SK-N-SH (cell line): Measurements from ENCODE around the gene KCNJ16. TPM values are rescaled to one million over a fixed set of nuclear protein-coding genes. Genes with fewer than 3 reads are reported as not detected.

ENCODE experiments used
- CTCF ChIA-PET: fragments of 300-600, 350-600 bp; formaldehyde crosslinking; extraction: SDS; loops from one replicate; lab custom pipeline; 2021; lab: Yijun Ruan, JAX
- POLR2A ChIA-PET: fragments of 350-600 bp; sonication (Branson Sonifier 250); formaldehyde crosslinking; extraction: SDS; loops from one replicate; lab custom pipeline; 2020; ENCODE audit warnings: antibody characterized with exemption, inconsistent platforms; lab: Yijun Ruan, JAX
- DNase-seq: peaks from one replicate; pipeline ENCODE4 v3.0.0; 2012
- H2AFZ ChIP-seq: fragments of 200-600 bp; sonication (generic); 2 replicates; pipeline ENCODE4 v1.8.1; 2016; ENCODE audit warnings: antibody characterized with exemption, mild to moderate bottlenecking, low read depth
- H3F3A ChIP-seq: fragments of 200-600 bp; sonication (generic); replicated peaks from 2 replicates; pipeline ENCODE3; 2016; ENCODE audit warnings: antibody characterized with exemption, mild to moderate bottlenecking; ENCODE audit not compliant: insufficient read depth
- H3K27ac ChIP-seq, 2 experiments: fragments of 200-500 bp in 1 of 2; fragments of 200-600 bp in 1 of 2; sonication (Bioruptor generic) in 1 of 2; sonication (generic), shearing (Covaris generic) in 1 of 2; 2 replicates each; pipeline versions ENCODE4 v1.5.1 to v1.6.1; 2014 to 2016; ENCODE audit warnings: low read depth in 2 of 2, inconsistent platforms in 1 of 2, low read length in 1 of 2, mild to moderate bottlenecking in 1 of 2, mixed read lengths in 1 of 2
- H3K27me3 ChIP-seq: fragments of 200-600 bp; sonication (generic), shearing (Covaris generic); 2 replicates; pipeline ENCODE4 v1.6.1; 2016; ENCODE audit warnings: mixed run types; ENCODE audit not compliant: insufficient read depth
- H3K36me3 ChIP-seq, 2 experiments: fragments of 200-500 bp in 1 of 2; fragments of 200-600 bp in 1 of 2; sonication (Bioruptor generic) in 1 of 2; sonication (generic) in 1 of 2; replicated peaks in 1 of 2; 2 replicates each; pipeline versions ENCODE3 to v1.5.1; 2014 to 2016; ENCODE audit warnings: low read length in 1 of 2, mild to moderate bottlenecking in 1 of 2; ENCODE audit not compliant: insufficient read depth in 2 of 2, control insufficient read depth in 1 of 2
- H3K4me1 ChIP-seq, 2 experiments: fragments of 200-500 bp in 1 of 2; fragments of 200-600 bp in 1 of 2; sonication (Bioruptor generic) in 1 of 2; sonication (generic), shearing (Covaris generic) in 1 of 2; 2 replicates each; pipeline versions ENCODE4 v1.5.1 to v1.6.1; 2014 to 2016; ENCODE audit warnings: low read depth in 1 of 2, low read length in 1 of 2, mixed run types in 1 of 2; ENCODE audit not compliant: insufficient read depth in 2 of 2, control insufficient read depth in 1 of 2
- H3K4me2 ChIP-seq: fragments of 200-600 bp; sonication (generic), shearing (Covaris generic); 2 replicates; pipeline ENCODE4 v1.6.1; 2017; ENCODE audit warnings: mixed run types
- H3K4me3 ChIP-seq, 2 experiments: fragments of 200-500 bp in 1 of 2; fragments of 200-600 bp in 1 of 2; sonication (Bioruptor generic) in 1 of 2; sonication (generic), shearing (Covaris generic) in 1 of 2; 2 replicates each; pipeline versions ENCODE4 v1.5.1 to v1.8.1; 2014 to 2016; ENCODE audit warnings: low read depth in 2 of 2, inconsistent platforms in 1 of 2, low read length in 1 of 2, mild to moderate bottlenecking in 1 of 2, mixed read lengths in 1 of 2, moderate library complexity in 1 of 2
- H3K79me2 ChIP-seq: fragments of 200-600 bp; sonication (generic); 2 replicates; pipeline ENCODE4 v1.8.1; 2017; ENCODE audit warnings: mild to moderate bottlenecking; ENCODE audit not compliant: insufficient read depth
- H3K9ac ChIP-seq: fragments of 200-600 bp; sonication (generic); 2 replicates; pipeline ENCODE4 v1.6.1; 2017; ENCODE audit warnings: mixed run types
- H3K9me2 ChIP-seq: fragments of 200-600 bp; sonication (generic); 2 replicates; pipeline ENCODE4 v1.6.1; 2017; ENCODE audit warnings: mixed run types
- H3K9me3 ChIP-seq: fragments of 200-600 bp; sonication (generic); 2 replicates; pipeline ENCODE4 v1.6.1; 2017; ENCODE audit warnings: mixed run types, mild to moderate bottlenecking, moderate library complexity
- H4K20me1 ChIP-seq: fragments of 200-600 bp; sonication (generic); 2 replicates; pipeline ENCODE4 v1.6.1; 2017; ENCODE audit warnings: mild to moderate bottlenecking, mixed run types; ENCODE audit not compliant: insufficient read depth
- EP300 ChIP-seq, 2 experiments: IDR thresholded peaks; 2 replicates each; pipeline versions ENCODE4 v1.4.0 to v1.6.1; 2012; ENCODE audit warnings: borderline replicate concordance in 1 of 2, low read depth in 1 of 2, low read length in 1 of 2
- FOSL2 ChIP-seq: IDR thresholded peaks from 2 replicates; pipeline ENCODE4 v1.4.0; 2012; ENCODE audit warnings: low read depth, mild to moderate bottlenecking, moderate library complexity, borderline replicate concordance
- FOXJ3 ChIP-seq: sonication (generic); formaldehyde crosslinking; IDR thresholded peaks from 2 replicates; pipeline ENCODE4 v1.5.1; 2020; ENCODE audit warnings: mild to moderate bottlenecking, missing genetic modification reagents
- JUND ChIP-seq: IDR thresholded peaks from 2 replicates; pipeline ENCODE4 v1.4.0; 2012
- MEF2A ChIP-seq: IDR thresholded peaks from 2 replicates; pipeline ENCODE4 v1.4.0; 2012; ENCODE audit warnings: low read depth, borderline replicate concordance
- MXI1 ChIP-seq: IDR thresholded peaks from 2 replicates; pipeline ENCODE4 v1.6.1; 2012; ENCODE audit warnings: mild to moderate bottlenecking, low read depth, low read length, improper control_type of control experiment
- RAD21 ChIP-seq: IDR thresholded peaks from 2 replicates; pipeline ENCODE4 v1.6.1; 2012; ENCODE audit warnings: mild to moderate bottlenecking, low read length
- SIN3A ChIP-seq: IDR thresholded peaks from 2 replicates; pipeline ENCODE4 v1.6.1; 2012; ENCODE audit warnings: low read depth, mild to moderate bottlenecking, low read length, moderate library complexity, borderline replicate concordance
- SMC3 ChIP-seq: IDR thresholded peaks from 2 replicates; pipeline ENCODE4 v1.6.1; 2012; ENCODE audit warnings: low read depth, low read length, improper control_type of control experiment
- TEAD4 ChIP-seq: IDR thresholded peaks from 2 replicates; pipeline ENCODE4 v1.4.0; 2012; ENCODE audit warnings: mild to moderate bottlenecking, borderline replicate concordance; ENCODE audit not compliant: insufficient read depth
- YY1 ChIP-seq: IDR thresholded peaks from 2 replicates; pipeline ENCODE4 v1.4.0; 2012; ENCODE audit warnings: low read depth, mild to moderate bottlenecking
- WGBS: methylation state at CpG from one replicate; pipeline ENCODE4 v1.1.6; 2017; ENCODE audit warnings: low lambda C conversion rate; 5-methylcytosine and 5-hydroxymethylcytosine counted together
- polyA plus RNA-seq, 3 experiments: library from polyadenylated mRNA; depleted of rRNA; stranded (reverse); fragments of >200 nt; gene quantifications; 2 replicates each; pipeline ENCODE4 v1.2.3, GENCODE V29; 2012
- TF ChIP-seq, protein P1 (sequence below): IDR thresholded peaks from 2 replicates; pipeline ENCODE4 v1.4.0; 2012; ENCODE audit warnings: low read depth, borderline replicate concordance
- TF ChIP-seq, protein P2 (sequence below): IDR thresholded peaks from 2 replicates; pipeline ENCODE4 v1.4.0; 2012; ENCODE audit warnings: low read depth, borderline replicate concordance
- TF ChIP-seq, protein P3 (sequence below): IDR thresholded peaks from 2 replicates; pipeline ENCODE4; 2012

The KCNJ16 gene
- polyA plus RNA-seq, 1 of the 3 experiments (the other 2 are of a cell fraction) = not detected

DNA sequence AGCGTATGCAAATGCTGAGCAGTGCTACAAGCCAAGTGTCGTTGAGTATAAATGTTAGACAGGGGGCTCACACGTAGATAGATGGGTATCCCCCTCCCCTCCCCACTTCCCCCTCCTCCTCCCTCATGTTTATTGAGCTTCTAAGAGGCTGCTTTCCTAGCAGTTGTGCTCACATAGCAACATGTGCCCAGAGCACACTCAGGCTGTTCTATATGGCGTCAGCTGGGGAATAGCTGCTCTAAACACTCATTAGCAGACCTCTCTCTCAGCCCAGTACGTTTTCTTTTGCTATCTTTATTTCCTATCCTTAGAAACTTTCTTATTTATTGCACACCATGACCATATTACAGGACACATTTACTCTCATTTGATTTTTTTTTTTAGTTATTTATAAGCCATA lies 96.1 kb downstream of the KCNJ16 start:
- no peak for DNase-seq
- Histone ChIP-seq H4K20me1 (no peaks in the 10 kb centered on the region), H3K27me3 (no peaks in the 10 kb centered on the region)
- TF ChIP-seq SIN3A (no peak), MEF2A (no peak), RAD21 (peak; percentile 10; the same call in 1 of the 2 replicates), MXI1 (peak; percentile 68; the same call in 1 of the 2 replicates), TEAD4 (no peak), FOXJ3 (CRISPR knock-in tag) (no peak), YY1 (no peak), SMC3 (no peak)
- TF ChIP-seq, protein P1, sequence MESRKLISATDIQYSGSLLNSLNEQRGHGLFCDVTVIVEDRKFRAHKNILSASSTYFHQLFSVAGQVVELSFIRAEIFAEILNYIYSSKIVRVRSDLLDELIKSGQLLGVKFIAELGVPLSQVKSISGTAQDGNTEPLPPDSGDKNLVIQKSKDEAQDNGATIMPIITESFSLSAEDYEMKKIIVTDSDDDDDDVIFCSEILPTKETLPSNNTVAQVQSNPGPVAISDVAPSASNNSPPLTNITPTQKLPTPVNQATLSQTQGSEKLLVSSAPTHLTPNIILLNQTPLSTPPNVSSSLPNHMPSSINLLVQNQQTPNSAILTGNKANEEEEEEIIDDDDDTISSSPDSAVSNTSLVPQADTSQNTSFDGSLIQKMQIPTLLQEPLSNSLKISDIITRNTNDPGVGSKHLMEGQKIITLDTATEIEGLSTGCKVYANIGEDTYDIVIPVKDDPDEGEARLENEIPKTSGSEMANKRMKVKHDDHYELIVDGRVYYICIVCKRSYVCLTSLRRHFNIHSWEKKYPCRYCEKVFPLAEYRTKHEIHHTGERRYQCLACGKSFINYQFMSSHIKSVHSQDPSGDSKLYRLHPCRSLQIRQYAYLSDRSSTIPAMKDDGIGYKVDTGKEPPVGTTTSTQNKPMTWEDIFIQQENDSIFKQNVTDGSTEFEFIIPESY = no peak
- TF ChIP-seq, all 33 proteins: peak for 2
- no peaks in the 10 kb centered on the region for H3K9me2 ChIP-seq
- POLR2A ChIA-PET = no interaction called here
- H3K4me1 ChIP-seq = peaks cover 3 to 23% of the 10 kb centered on the region in 2 experiments; a peak in 3 of 4 replicates
- 67% methylated on average over 5 of the region's 5 CpGs for WGBS
- CTCF ChIA-PET = interaction anchor here (0.9 to 6.5 kb wide), 6 partner anchors 27 to 604 kb away, joined by 3 to 51 read pairs (median 4); no protein-coding TSS in a partner anchor
- no peaks in the 10 kb centered on the region for H3K36me3 ChIP-seq
- H3K9ac ChIP-seq = no peak overlapping the region
- H3K4me3 ChIP-seq = peak overlapping the region; percentile 85 to 86; a peak in 3 of 4 replicates
- peaks cover 23% of the 10 kb centered on the region for H3K79me2 ChIP-seq
- peak overlapping the region in 1 of 2 experiments; percentile 78; a peak in 1 of 4 replicates for H3K27ac ChIP-seq
- H3F3A ChIP-seq = no peaks in the 10 kb centered on the region
- no peak overlapping the region for H2AFZ ChIP-seq
- peak overlapping the region; percentile 93 for H3K4me2 ChIP-seq
- H3K9me3 ChIP-seq = no peaks in the 10 kb centered on the region

DNA sequence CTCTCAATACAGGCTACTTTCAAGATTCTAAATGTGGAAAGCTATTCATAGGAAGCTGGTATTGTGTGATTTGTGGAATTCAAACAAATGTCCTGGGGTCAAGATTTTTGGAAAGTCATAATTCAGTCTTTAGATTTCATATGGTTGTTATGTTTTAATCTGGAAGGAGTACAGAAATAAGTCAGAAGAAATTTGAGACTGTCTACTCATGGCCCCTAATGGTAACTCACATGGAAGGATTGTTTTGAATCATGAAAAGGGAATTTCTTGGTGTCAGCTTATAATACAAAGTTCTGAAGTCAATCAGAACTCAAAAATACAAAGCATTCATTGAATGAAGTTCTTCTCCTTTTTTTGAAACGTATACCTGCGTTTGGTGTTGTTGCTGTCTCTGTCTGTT lies 97.4 kb downstream of the KCNJ16 start:
- TF ChIP-seq, protein P2, sequence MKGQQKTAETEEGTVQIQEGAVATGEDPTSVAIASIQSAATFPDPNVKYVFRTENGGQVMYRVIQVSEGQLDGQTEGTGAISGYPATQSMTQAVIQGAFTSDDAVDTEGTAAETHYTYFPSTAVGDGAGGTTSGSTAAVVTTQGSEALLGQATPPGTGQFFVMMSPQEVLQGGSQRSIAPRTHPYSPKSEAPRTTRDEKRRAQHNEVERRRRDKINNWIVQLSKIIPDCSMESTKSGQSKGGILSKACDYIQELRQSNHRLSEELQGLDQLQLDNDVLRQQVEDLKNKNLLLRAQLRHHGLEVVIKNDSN = no peak
- TF ChIP-seq FOSL2 = peak; percentile 12
- 0 out of 2 replicates have a peak, but pooled peaks have one; percentile 7 for TF ChIP-seq JUND
- TF ChIP-seq EP300 (IDR thresholded peaks at IDR 0.05; ENCODE audit: borderline replicate concordance in 1 of 2, low read depth in 1 of 2, low read length in 1 of 2) = 0 out of 4 replicates have a peak, but pooled peaks of 1 of the 2 experiments have one; percentile 11
- 0 out of 2 replicates have a peak, but pooled peaks have one; percentile 3 for TF ChIP-seq TEAD4
- TF ChIP-seq, protein P3, sequence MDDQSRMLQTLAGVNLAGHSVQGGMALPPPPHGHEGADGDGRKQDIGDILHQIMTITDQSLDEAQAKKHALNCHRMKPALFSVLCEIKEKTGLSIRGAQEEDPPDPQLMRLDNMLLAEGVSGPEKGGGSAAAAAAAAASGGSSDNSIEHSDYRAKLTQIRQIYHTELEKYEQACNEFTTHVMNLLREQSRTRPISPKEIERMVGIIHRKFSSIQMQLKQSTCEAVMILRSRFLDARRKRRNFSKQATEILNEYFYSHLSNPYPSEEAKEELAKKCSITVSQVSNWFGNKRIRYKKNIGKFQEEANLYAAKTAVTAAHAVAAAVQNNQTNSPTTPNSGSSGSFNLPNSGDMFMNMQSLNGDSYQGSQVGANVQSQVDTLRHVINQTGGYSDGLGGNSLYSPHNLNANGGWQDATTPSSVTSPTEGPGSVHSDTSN = peak; percentile 44
- DNase-seq = no peak
- H3F3A ChIP-seq = no peaks in the 10 kb centered on the region
- H2AFZ ChIP-seq = no peak overlapping the region
- no peak overlapping the region for H3K9ac ChIP-seq
- peaks cover 3 to 25% of the 10 kb centered on the region in 2 experiments; a peak in 3 of 4 replicates for H3K4me1 ChIP-seq
- H3K4me2 ChIP-seq = peak overlapping the region; percentile 10; the same call in 1 of the 2 replicates
- H3K27me3 ChIP-seq = no peaks in the 10 kb centered on the region
- no peaks in the 10 kb centered on the region for H4K20me1 ChIP-seq
- ChIA-PET CTCF (interaction anchor here (0.9 to 6.5 kb wide), 4 partner anchors 15 to 565 kb away, joined by 3 to 51 read pairs (median 4); no protein-coding TSS in a partner anchor), POLR2A (no interaction called here)
- H3K79me2 ChIP-seq = peaks cover 23% of the 10 kb centered on the region
- WGBS = 77% methylated on average over 2 of the region's 2 CpGs
- no peak overlapping the region for H3K4me3 ChIP-seq
- H3K27ac ChIP-seq = no peak overlapping the region
- no peaks in the 10 kb centered on the region for H3K9me3 ChIP-seq
- no peaks in the 10 kb centered on the region for H3K36me3 ChIP-seq
- no peaks in the 10 kb centered on the region for H3K9me2 ChIP-seq
